ENCODE measurements around the gene SFXN2.

DNA sequence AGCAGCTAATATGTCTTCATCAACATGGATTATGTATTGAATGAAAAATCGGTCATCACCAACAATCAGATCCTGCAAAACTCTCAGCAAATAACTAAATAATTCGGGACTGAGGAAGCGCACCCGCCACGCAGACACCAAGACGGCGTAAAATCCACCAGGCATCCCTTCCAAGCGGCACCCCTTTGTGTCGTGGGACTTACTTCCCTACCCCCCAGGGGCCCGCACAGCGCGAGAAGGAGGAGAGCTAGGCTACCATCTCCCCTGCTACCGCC, 960 bp upstream of the SFXN2 start:
- TF ChIP-seq, protein P1, sequence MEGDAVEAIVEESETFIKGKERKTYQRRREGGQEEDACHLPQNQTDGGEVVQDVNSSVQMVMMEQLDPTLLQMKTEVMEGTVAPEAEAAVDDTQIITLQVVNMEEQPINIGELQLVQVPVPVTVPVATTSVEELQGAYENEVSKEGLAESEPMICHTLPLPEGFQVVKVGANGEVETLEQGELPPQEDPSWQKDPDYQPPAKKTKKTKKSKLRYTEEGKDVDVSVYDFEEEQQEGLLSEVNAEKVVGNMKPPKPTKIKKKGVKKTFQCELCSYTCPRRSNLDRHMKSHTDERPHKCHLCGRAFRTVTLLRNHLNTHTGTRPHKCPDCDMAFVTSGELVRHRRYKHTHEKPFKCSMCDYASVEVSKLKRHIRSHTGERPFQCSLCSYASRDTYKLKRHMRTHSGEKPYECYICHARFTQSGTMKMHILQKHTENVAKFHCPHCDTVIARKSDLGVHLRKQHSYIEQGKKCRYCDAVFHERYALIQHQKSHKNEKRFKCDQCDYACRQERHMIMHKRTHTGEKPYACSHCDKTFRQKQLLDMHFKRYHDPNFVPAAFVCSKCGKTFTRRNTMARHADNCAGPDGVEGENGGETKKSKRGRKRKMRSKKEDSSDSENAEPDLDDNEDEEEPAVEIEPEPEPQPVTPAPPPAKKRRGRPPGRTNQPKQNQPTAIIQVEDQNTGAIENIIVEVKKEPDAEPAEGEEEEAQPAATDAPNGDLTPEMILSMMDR (IDR thresholded peaks at IDR 0.05) = no peak
- TF ChIP-seq POLR2A (IDR thresholded peaks at IDR 0.05) = no peak

Data from right lobe of liver (tissue), 4 donors.